Activated T-helper 2 cell treated with anti-CD3 and anti-CD28 coated beads, Interferon-gamma antibody, Interleukin-2, Interleukin-4, amounts not matched to agents 10 μg/mL and 5 μg/mL and 100 μg/mL, durations not matched to agents 14 hours and 24 hours and 36 hours (primary cell): Measurements from ENCODE around the gene ADM. TPM values are rescaled to one million over a fixed set of nuclear protein-coding genes. Genes with fewer than 3 reads are reported as not detected.

Experiments
- DNase-seq: peaks from one replicate; pipeline ENCODE4 v3.0.0; 2021; ENCODE audit warnings: low spot score
- H3K27ac Mint-ChIP-seq: one replicate; pipeline ENCODE4 v1.8.0; 2021; ENCODE audit warnings: mixed read lengths
- H3K27me3 Mint-ChIP-seq: one replicate; pipeline ENCODE4 v1.8.0; 2021; ENCODE audit warnings: low read depth, mixed read lengths
- H3K36me3 Mint-ChIP-seq: one replicate; pipeline ENCODE4 v1.8.0; 2021; ENCODE audit warnings: low read depth, mixed read lengths
- H3K4me1 Mint-ChIP-seq: one replicate; pipeline ENCODE4 v1.8.0; 2021; ENCODE audit warnings: low read depth, mixed read lengths
- H3K4me3 Mint-ChIP-seq: one replicate; pipeline ENCODE4 v1.8.0; 2021; ENCODE audit warnings: low read depth, mild to moderate bottlenecking, moderate library complexity, mixed read lengths
- H3K9me3 Mint-ChIP-seq: one replicate; pipeline ENCODE4 v1.8.0; 2021; ENCODE audit warnings: mixed read lengths
- intact Hi-C: fragments of 100-400 bp; cut with micrococcal nuclease; formaldehyde crosslinking; loops from one replicate; pipeline ENCODE4 v1.15.1; 2023
- total RNA-seq: library from RNA; stranded (reverse); gene quantifications from 2 replicates; pipeline ENCODE4 v1.2.3, GENCODE V29; 2022

The ADM gene
- total RNA-seq, 1 donor from 2014 or later: 3.5 TPM

DNA sequence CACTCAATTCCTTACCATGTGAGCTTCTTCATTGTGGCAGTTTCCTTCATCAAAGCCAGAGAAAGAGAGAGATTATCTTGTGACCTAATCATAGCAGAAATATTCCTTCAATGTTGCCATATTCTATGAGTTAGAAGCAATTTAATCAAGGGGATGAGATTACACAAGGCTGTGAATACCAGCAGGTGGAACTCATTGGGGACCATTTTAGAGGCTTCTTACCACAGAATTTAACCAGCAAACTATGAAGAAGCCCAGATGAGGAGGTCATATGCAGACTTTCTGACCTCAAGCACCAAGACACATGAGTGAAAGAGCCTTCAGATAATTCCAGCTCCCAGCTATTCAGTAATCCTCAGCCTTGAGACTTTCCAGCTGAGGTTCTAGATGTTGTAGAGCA, 51.3 kb downstream of the ADM start:
- Mint-ChIP-seq H3K27ac (no peak overlapping the region), H3K4me3 (no peak overlapping the region), H3K27me3 (peaks cover 44% of the 10 kb centered on the region), H3K36me3 (no peaks in the 10 kb centered on the region), H3K9me3 (no peaks in the 10 kb centered on the region), H3K4me1 (no peaks in the 10 kb centered on the region)
- DNase-seq: no peak
- intact Hi-C loops: no loop called here

Other genes starting within 250 kb of the ADM start
- 4.2 and 4.9 TPM in 2 replicates for gene SBF2, start 10.9 kb upstream of the ADM start, total RNA-seq
- gene AMPD3, start 150.2 kb downstream of the ADM start, total RNA-seq: 24.8 and 26.1 TPM in 2 replicates
- 13.2 and 15.6 TPM in 2 replicates for gene RNF141, start 236.1 kb downstream of the ADM start, total RNA-seq